Left lung (tissue), 10 donors: Measurements from ENCODE around the gene CLIC5. TPM values are rescaled to one million over a fixed set of nuclear protein-coding genes. Genes with fewer than 3 reads are reported as not detected.

Experiments
- ATAC-seq: fragments of 200-7000 bp; cut with Tn5 transposase; one replicate; pipeline ENCODE4 v1.9.1; 2020; ENCODE audit warnings: moderate library complexity
- DNase-seq, 4 donors: peaks; one replicate each; pipeline ENCODE4 v3.0.0-alpha.2; 2013 to 2020
- H3K27ac ChIP-seq, 2 donors: fragments of 200-600 bp; sonication (generic) in 1 of 2; one replicate each; pipeline versions ENCODE4 v1.5.0 to v1.8.0; 2020 to 2021
- H3K27me3 ChIP-seq, 2 donors: fragments of 200-600 bp; sonication (generic) in 1 of 2; one replicate each; pipeline versions ENCODE4 v1.5.0 to v1.8.0; 2020 to 2021
- H3K36me3 ChIP-seq, 2 donors: fragments of 200-600 bp; sonication (generic) in 1 of 2; one replicate each; pipeline versions ENCODE4 v1.5.0 to v1.8.0; 2020 to 2021
- H3K4me1 ChIP-seq, 2 donors: fragments of 200-600 bp; one replicate each; pipeline ENCODE4 v1.8.0; 2021
- H3K4me3 ChIP-seq, 2 donors: fragments of 200-600 bp; sonication (generic) in 1 of 2; one replicate each; pipeline versions ENCODE4 v1.5.0 to v1.8.0; 2020 to 2021; ENCODE audit warnings: mild to moderate bottlenecking in 1 of 2
- H3K9me3 ChIP-seq, 2 donors: fragments of 200-600 bp; sonication (generic) in 1 of 2; one replicate each; pipeline versions ENCODE4 v1.5.0 to v1.8.0; 2020 to 2021
- CTCF ChIP-seq, 2 donors: fragments of 200-600 bp; sonication (generic) in 1 of 2; IDR thresholded peaks; one replicate each; pipeline versions ENCODE4 v1.5.0 to v1.8.0; 2021; ENCODE audit warnings: antibody characterized with exemption in 2 of 2
- intact Hi-C, 2 donors: fragments of 100-400 bp; cut with DNase I; formaldehyde crosslinking; loops; one replicate each; pipeline versions ENCODE4 v1.11.2 to v1.14.2; 2022
- polyA plus RNA-seq, 6 donors: library from polyadenylated mRNA; unstranded; fragments of 120-200 nt; gene quantifications; one replicate each; pipeline ENCODE4 v1.2.1, GENCODE V29; 2013; ENCODE audit not compliant: insufficient read length in 6 of 6
- total RNA-seq, 2 donors: library from RNA; stranded (reverse); fragmentation: NEBNext Ultra II Directional; extraction: Animal tissue kit (Norgen Biotek cat#: 25700); gene quantifications; one replicate each; pipeline ENCODE4 v1.2.1, GENCODE V29; 2021
- donor health status: DM: no; HTN: yes; CAD: no.
- donor health status: DM: no; HTN: no; CAD: no.

The CLIC5 gene
- total and polyA plus RNA-seq, 8 donors = 8.8 to 179 (median 10.2) TPM

- H3K4me3 ChIP-seq = no peak overlapping the region
- H3K9me3 ChIP-seq = no peaks in the 10 kb centered on the region
- no peaks in the 10 kb centered on the region for H3K36me3 ChIP-seq
- DNase-seq (no peak), ATAC-seq (no peak)
- no peaks in the 10 kb centered on the region for H3K27me3 ChIP-seq
- intact Hi-C loops = no loop called here
- H3K27ac ChIP-seq = no peak overlapping the region
- TF ChIP-seq CTCF (IDR thresholded peaks at IDR 0.05) = no peak
- H3K4me1 ChIP-seq = peaks cover 12 to 19% of the 10 kb centered on the region in 2 donors
Measured at GRCh38 chr6:46046558-46047174, 31.0 kb upstream of the CLIC5 start.

- H3K27me3 ChIP-seq = no peaks in the 10 kb centered on the region
- H3K36me3 ChIP-seq = no peaks in the 10 kb centered on the region
- TF ChIP-seq CTCF (IDR thresholded peaks at IDR 0.05) = no peak
- ATAC-seq (peak; percentile 86), DNase-seq (peak in 1 of 4 donors; percentile 50)
- peaks cover 12 to 16% of the 10 kb centered on the region in 2 donors for H3K4me1 ChIP-seq
- intact Hi-C loops = no loop called here
- H3K4me3 ChIP-seq = no peak overlapping the region
- H3K9me3 ChIP-seq = no peaks in the 10 kb centered on the region
- H3K27ac ChIP-seq = peak overlapping the region; percentile 10 to 66
Measured at GRCh38 chr6:46044881-46045617, 29.4 kb upstream of the CLIC5 start.

GRCh38 chr6:46042355-46042999 lies 26.8 kb upstream of the CLIC5 start:
- H3K9me3 ChIP-seq = no peaks in the 10 kb centered on the region
- peaks cover 12 to 16% of the 10 kb centered on the region in 2 donors for H3K4me1 ChIP-seq
- H3K4me3 ChIP-seq = no peak overlapping the region
- ATAC-seq = peak; percentile 93
- no peaks in the 10 kb centered on the region for H3K36me3 ChIP-seq
- no peak for DNase-seq
- H3K27ac ChIP-seq = no peak overlapping the region
- TF ChIP-seq CTCF (IDR thresholded peaks at IDR 0.05) = peak; percentile 61 to 63
- intact Hi-C loops = no loop called here
- H3K27me3 ChIP-seq = no peaks in the 10 kb centered on the region

GRCh38 chr6:46040288-46040687 lies 24.6 kb upstream of the CLIC5 start:
- Histone ChIP-seq H3K9me3 (no peaks in the 10 kb centered on the region), H3K36me3 (no peaks in the 10 kb centered on the region), H3K27ac (no peak overlapping the region), H3K4me1 (peaks cover 8 to 16% of the 10 kb centered on the region in 2 donors), H3K4me3 (no peak overlapping the region), H3K27me3 (no peaks in the 10 kb centered on the region)
- no peak for ATAC-seq
- intact Hi-C loops = no loop called here
- DNase-seq = no peak
- TF ChIP-seq CTCF (IDR thresholded peaks at IDR 0.05) = no peak

- DNase-seq = no peak
- H3K9me3 ChIP-seq = no peaks in the 10 kb centered on the region
- intact Hi-C loops = no loop called here
- peaks cover 2 to 10% of the 10 kb centered on the region in 2 donors for H3K4me1 ChIP-seq
- no peak overlapping the region for H3K27ac ChIP-seq
- ATAC-seq = no peak
- H3K4me3 ChIP-seq = no peak overlapping the region
- H3K27me3 ChIP-seq = no peaks in the 10 kb centered on the region
- no peaks in the 10 kb centered on the region for H3K36me3 ChIP-seq
- TF ChIP-seq CTCF (IDR thresholded peaks at IDR 0.05) = no peak
Measured at GRCh38 chr6:46039646-46040045, 24.0 kb upstream of the CLIC5 start.
